Activated T-helper 1 cell treated with anti-CD3 and anti-CD28 coated beads, Interleukin-12 subunit alpha, Interleukin-12 subunit beta, Interleukin-2, Interleukin-4 antibody, amounts not matched to agents 30 ng/mL and 10 ng/mL and 1 ng/mL, durations not matched to agents 14 hours and 24 hours and 36 hours (primary cell): ENCODE results near the gene INSRR. TPM values are rescaled to one million over a fixed set of nuclear protein-coding genes. Genes with fewer than 3 reads are reported as not detected.
A peak's percentile ranks its signal among the peaks of the same experiment; 100 is the strongest.

ENCODE experiments used
- DNase-seq: peaks from one replicate; pipeline ENCODE4 v3.0.0; 2021; ENCODE audit warnings: low spot score
- H3K27ac Mint-ChIP-seq: one replicate; pipeline ENCODE4 v1.8.0; 2021; ENCODE audit warnings: mild to moderate bottlenecking, mixed read lengths
- H3K27me3 Mint-ChIP-seq: one replicate; pipeline ENCODE4 v1.8.0; 2022; ENCODE audit warnings: mild to moderate bottlenecking, moderate library complexity, mixed read lengths; ENCODE audit not compliant: insufficient read depth
- H3K36me3 Mint-ChIP-seq: one replicate; pipeline ENCODE4 v1.8.0; 2021; ENCODE audit warnings: low read depth, mixed read lengths
- H3K4me1 Mint-ChIP-seq: one replicate; pipeline ENCODE4 v1.8.0; 2021; ENCODE audit warnings: low read depth, mixed read lengths
- H3K4me3 Mint-ChIP-seq: one replicate; pipeline ENCODE4 v1.8.0; 2021; ENCODE audit warnings: mild to moderate bottlenecking, moderate library complexity, mixed read lengths
- H3K9me3 Mint-ChIP-seq: one replicate; pipeline ENCODE4 v1.8.0; 2021; ENCODE audit warnings: mixed read lengths
- intact Hi-C: fragments of 100-400 bp; cut with micrococcal nuclease; formaldehyde crosslinking; loops from one replicate; pipeline ENCODE4 v1.15.1; 2024
- total RNA-seq: library from RNA; stranded (reverse); gene quantifications from 2 replicates; pipeline ENCODE4 v1.2.3, GENCODE V29; 2022

INSRR gene
- total RNA-seq, 1 donor from 2014 or later = 0.65 TPM

DNA sequence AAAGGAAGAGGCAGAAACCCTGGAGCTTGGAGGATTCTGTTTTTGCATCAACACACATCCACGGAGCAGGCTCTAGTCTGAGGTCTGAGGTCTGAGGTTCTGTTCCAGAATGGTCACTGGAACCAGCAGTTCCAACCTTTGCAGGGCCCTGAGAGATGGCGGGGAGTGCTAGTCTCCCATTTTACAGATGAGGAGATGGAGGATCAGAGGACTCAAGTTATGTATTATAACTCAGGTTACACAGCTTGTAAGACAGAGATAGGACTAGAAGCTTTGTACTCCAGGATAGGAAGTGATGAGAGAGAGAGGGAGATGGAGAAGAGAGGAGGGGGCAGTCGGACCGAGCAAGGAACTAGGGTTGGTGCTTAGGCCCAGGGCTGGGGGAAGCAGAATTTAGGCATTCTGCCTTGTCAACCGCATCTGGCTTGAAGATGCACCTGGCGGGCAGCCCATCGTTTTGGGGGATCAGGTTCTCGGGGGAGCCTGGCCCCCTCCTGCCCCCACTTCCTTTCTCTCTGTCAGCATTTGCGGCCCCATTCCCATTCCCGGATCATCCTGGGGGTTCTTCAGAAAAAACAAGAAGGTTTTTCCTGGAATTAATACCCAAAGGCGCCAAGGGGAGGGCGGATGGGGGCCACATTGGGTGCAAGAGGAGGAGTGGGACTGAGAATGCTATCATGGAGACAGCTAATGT is 40.2 kb upstream of the INSRR start:
- Mint-ChIP-seq H3K4me3 (no peak overlapping the region), H3K9me3 (no peaks in the 10 kb centered on the region), H3K4me1 (peaks cover 6% of the 10 kb centered on the region), H3K27me3 (peaks cover 31% of the 10 kb centered on the region), H3K27ac (no peak overlapping the region), H3K36me3 (no peaks in the 10 kb centered on the region)
- intact Hi-C loops = no loop called here
- DNase-seq = no peak

DNA sequence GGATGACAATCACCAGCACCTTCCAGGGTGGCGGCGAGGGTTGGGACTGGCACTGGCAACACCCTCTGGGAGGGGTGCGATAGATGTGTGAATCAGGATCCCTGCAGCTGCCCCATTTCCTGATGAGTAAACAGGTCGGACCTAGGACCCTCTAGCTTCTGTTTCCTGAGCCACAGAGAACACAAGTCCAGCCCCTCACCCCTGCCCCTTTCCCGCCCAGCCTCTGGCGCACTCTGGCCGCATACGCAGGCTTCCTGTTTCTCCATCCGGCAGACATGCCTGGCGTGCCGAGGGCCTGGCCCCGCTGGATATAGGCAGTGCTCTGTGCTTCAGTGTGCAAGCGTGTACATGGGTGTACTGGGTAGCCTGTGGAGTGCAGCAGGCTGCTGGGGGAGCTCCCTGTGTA is 39.2 kb upstream of the INSRR start:
- intact Hi-C loops = no loop called here
- Mint-ChIP-seq H3K4me3 (no peak overlapping the region), H3K27ac (no peak overlapping the region), H3K4me1 (peaks cover 6% of the 10 kb centered on the region), H3K27me3 (peaks cover 33% of the 10 kb centered on the region), H3K9me3 (no peaks in the 10 kb centered on the region), H3K36me3 (no peaks in the 10 kb centered on the region)
- DNase-seq = no peak

DNA sequence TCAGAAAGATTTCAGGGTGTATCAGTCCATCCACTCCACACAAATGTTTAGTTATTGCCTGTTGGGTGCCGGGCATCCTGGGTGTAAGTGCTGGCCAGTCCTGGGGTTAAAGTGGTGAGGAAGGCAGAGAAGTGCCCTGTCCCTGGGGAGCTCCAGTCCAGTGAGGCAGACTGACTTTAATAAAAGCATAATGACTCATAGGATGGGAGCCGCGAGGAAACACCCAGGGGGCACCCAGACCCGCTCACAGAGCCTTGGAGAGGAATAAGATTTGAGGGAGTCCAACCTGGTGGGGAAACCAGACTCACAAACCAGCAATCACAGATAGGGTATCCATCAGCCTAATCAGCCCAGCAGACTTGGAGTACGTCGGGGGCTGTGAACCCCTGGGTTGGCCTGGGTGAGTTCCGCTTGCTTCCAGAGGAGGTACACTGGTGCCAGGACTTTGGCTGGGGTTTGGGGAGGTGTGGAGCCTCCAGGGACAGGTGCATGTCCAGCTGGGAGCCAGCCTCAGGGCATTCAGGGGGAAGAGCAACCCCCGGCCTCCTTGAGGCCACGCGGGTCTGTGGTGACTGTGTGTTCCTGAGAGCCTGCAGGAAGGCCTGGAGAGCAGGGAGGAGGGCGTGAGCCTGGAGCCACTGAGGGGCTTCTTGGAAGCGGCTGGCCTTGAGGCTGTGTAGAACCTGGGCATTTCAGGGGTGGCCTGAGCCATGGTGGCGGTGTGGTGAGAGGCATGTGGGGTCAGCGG is 38.3 kb upstream of the INSRR start:
- H3K4me1 Mint-ChIP-seq = peaks cover 6% of the 10 kb centered on the region
- H3K36me3 Mint-ChIP-seq = no peaks in the 10 kb centered on the region
- peaks cover 38% of the 10 kb centered on the region for H3K27me3 Mint-ChIP-seq
- no peak for DNase-seq
- no peaks in the 10 kb centered on the region for H3K9me3 Mint-ChIP-seq
- no peak overlapping the region for H3K27ac Mint-ChIP-seq
- intact Hi-C loops = no loop called here
- H3K4me3 Mint-ChIP-seq = no peak overlapping the region

DNA sequence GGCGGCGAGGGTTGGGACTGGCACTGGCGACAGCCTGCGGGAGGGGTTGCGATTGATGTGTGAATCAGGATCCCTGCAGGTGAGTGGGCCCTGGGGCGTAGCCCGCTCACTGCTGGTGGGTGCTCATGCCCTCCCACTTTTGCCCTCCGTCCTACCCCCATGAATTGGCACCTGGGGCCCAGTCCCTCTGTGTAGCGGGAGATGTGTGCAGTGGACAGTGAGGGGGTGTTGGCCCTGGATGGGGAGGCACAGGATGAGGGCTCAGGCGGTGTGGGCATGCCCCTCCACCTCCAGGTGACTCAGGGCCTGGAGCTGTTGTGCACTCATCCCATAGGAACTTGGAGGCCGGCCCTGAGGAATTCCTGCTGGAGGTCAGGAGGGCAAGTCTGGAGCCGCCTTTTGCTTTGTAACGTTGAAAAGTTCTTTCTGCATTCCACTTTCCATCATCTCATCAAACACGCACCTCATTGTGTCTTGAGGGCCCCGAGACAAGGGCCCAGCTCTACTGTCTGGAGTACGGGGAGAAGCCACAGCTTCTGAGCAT is 37.6 kb upstream of the INSRR start:
- intact Hi-C loops = no loop called here
- DNase-seq = no peak
- H3K4me3 Mint-ChIP-seq = no peak overlapping the region
- H3K27me3 Mint-ChIP-seq = peaks cover 45% of the 10 kb centered on the region
- peaks cover 6% of the 10 kb centered on the region for H3K4me1 Mint-ChIP-seq
- H3K36me3 Mint-ChIP-seq = no peaks in the 10 kb centered on the region
- H3K9me3 Mint-ChIP-seq = no peaks in the 10 kb centered on the region
- H3K27ac Mint-ChIP-seq = no peak overlapping the region

DNA sequence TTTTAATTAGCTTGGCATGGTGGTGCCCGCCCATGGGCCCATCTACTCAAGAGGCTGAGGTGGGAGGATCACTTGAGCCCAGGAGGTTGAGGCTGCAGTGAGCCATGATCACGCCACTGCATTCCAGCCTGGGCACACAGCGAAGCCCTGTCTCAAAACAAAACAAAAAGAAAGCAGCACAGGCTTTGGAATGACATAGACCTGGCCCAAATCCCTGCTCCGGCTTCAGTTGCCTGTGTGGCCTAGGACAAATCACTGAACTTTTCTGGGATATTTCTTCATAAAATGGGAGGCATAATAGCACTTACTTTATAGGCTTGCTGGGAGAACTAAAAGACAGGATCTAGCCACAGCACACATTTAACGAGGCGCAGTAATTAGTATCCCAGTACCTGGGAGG is 37.0 kb upstream of the INSRR start:
- no peak overlapping the region for H3K27ac Mint-ChIP-seq
- H3K27me3 Mint-ChIP-seq = peaks cover 51% of the 10 kb centered on the region
- H3K4me3 Mint-ChIP-seq = no peak overlapping the region
- no peak for DNase-seq
- no peaks in the 10 kb centered on the region for H3K9me3 Mint-ChIP-seq
- intact Hi-C loops = no loop called here
- H3K4me1 Mint-ChIP-seq = peaks cover 6% of the 10 kb centered on the region
- no peaks in the 10 kb centered on the region for H3K36me3 Mint-ChIP-seq

DNA sequence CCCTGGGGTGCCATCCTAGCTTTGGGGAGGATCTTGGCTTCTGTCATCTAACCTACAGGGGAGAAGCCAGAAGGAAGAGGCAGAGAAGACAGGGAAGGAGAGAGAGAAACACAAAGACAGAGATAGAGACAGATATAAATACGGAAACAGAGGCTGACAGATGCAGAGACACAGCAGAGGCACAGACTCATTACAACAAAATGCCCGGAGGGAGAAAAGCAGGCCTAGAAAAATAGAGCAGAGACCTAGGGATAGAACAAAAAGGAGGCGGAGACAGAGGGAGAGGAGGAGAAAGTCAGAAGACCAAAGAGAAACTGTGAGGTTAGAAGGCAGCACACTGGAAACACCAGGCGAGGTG is 36.5 kb upstream of the INSRR start:
- Mint-ChIP-seq H3K4me3 (no peak overlapping the region), H3K27ac (no peak overlapping the region), H3K36me3 (no peaks in the 10 kb centered on the region), H3K4me1 (peaks cover 6% of the 10 kb centered on the region), H3K9me3 (no peaks in the 10 kb centered on the region), H3K27me3 (peaks cover 52% of the 10 kb centered on the region)
- intact Hi-C loops = no loop called here
- DNase-seq = no peak

DNA sequence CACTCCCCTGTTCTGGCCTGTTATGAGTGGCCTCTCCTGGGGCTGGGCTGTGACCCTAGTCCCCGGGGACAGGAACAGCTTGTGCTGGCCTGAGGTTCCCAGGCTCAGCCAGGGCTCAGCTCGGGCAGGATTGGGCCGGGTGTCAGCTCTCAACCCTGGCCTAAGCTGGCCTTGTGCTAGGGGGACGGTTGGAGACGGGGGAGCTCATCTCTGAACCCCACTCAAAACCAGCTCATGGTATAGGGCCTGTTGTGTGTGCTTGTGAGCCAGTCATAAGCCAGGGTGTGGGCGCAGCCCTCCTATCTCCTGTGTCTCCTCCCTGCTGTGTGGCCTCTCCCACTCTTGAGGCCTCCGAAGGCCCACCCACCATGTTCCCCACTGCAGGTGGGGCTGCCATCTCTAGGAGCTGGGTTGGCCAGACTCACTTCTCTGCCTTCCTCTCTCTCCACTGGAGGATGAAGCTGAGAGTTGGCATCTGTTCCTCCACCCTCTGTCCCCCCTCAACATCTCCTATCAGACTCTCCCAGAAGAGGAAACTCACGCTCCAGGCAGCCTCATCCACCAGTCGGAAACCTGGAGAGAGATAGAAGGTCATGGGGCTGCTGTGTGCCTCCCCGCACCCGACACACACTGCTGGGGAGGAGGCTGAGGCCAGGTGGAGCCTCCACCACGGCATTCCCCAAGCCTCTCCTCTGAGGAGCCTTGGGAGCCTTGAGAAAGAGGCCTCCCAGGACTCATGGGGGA is 36.0 kb upstream of the INSRR start:
- peaks cover 12% of the 10 kb centered on the region for H3K4me1 Mint-ChIP-seq
- H3K9me3 Mint-ChIP-seq = no peaks in the 10 kb centered on the region
- no peak for DNase-seq
- H3K36me3 Mint-ChIP-seq = no peaks in the 10 kb centered on the region
- intact Hi-C loops = no loop called here
- no peak overlapping the region for H3K4me3 Mint-ChIP-seq
- no peak overlapping the region for H3K27ac Mint-ChIP-seq
- H3K27me3 Mint-ChIP-seq = peaks cover 55% of the 10 kb centered on the region

DNA sequence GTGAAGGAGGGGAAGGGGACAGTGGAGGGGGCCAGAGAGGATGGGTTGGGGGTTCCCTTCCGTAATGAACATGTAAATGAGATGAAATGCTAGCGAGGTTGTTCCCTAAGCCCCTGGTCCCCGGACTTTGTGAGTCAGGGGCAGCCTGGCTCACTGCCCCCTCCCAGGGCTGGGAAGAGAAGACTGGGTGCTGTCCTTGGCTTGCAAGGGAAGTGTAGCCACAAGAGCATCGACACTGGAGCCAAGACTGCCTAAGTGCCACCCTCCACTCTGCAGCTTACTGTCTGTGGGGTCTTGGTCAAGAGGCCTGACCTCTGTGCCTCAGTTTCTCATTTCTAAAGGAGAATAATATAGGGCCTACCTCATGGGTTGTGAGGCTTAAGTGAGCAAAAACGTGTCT is 35.1 kb upstream of the INSRR start:
- H3K27ac Mint-ChIP-seq = no peak overlapping the region
- H3K4me1 Mint-ChIP-seq = peaks cover 14% of the 10 kb centered on the region
- H3K9me3 Mint-ChIP-seq = no peaks in the 10 kb centered on the region
- no peak for DNase-seq
- H3K4me3 Mint-ChIP-seq = peak overlapping the region; percentile 38
- peaks cover under 1% of the 10 kb centered on the region for H3K36me3 Mint-ChIP-seq
- peaks cover 55% of the 10 kb centered on the region for H3K27me3 Mint-ChIP-seq
- intact Hi-C loops = no loop called here

DNA sequence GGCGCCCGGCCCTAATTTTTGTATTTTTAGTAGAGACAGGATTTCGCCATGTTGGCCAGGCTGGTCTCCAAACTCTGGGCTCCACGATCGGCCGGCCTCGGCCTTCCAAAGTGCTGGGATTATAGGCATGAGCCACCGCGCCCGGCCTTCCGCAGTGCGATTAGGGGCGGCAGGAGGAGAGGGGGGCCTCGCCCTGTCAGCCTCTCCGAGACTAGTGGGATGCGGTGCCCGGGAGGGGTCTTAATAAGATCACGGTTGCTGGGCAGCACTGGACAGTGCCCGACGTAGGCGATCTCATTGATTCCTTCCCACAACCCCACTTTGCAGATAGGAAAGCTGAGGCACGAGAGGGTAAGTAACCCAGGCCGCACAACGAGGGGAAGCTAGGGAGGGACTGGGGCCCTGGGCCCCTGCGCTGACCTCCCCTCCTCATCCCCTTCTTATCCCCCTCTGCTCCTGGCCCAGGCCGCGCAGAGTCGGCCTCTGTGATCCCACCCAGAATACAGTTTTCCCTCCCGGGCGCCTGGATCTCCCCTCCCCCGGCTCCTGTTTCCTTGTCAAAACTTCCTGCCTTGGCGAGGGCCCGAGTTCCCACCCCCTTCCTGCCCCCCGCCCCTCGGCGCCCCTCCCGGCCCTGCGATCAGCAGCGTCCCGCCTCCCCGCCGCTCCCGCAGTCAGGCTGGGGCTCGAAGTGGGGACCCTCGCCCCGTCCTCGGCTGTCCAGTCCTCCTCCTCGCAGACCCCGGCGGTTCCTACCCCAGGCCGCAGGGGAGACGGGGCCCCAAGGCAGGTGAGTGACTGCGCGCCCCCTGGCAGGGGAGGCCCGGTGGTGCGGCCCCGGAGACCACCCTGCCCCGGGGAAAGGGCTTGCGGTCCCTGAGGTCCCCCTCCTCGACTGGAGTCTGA is 34.4 kb upstream of the INSRR start, which contains the start of gene PEAR1:
Gene PEAR1 (plus strand): TSS at position 671 of the 906 bp plus-strand sequence. CDS start 10,209 bp downstream, outside the sequence.
- H3K4me3 Mint-ChIP-seq = peak within 1 kb of the TSS; percentile 61
- intact Hi-C loops = loop anchor here (2.0 kb wide), 1 partner anchor 68 kb away; no protein-coding TSS in a partner anchor
- peaks cover 56% of the 10 kb centered on the region for H3K27me3 Mint-ChIP-seq
- H3K4me1 Mint-ChIP-seq = peaks cover 9% of the 10 kb centered on the region
- no peak within 1 kb of the TSS for H3K27ac Mint-ChIP-seq
- no peaks in the 10 kb centered on the region for H3K9me3 Mint-ChIP-seq
- H3K36me3 Mint-ChIP-seq = peaks cover 3% of the 10 kb centered on the region
- DNase-seq = no peak

DNA sequence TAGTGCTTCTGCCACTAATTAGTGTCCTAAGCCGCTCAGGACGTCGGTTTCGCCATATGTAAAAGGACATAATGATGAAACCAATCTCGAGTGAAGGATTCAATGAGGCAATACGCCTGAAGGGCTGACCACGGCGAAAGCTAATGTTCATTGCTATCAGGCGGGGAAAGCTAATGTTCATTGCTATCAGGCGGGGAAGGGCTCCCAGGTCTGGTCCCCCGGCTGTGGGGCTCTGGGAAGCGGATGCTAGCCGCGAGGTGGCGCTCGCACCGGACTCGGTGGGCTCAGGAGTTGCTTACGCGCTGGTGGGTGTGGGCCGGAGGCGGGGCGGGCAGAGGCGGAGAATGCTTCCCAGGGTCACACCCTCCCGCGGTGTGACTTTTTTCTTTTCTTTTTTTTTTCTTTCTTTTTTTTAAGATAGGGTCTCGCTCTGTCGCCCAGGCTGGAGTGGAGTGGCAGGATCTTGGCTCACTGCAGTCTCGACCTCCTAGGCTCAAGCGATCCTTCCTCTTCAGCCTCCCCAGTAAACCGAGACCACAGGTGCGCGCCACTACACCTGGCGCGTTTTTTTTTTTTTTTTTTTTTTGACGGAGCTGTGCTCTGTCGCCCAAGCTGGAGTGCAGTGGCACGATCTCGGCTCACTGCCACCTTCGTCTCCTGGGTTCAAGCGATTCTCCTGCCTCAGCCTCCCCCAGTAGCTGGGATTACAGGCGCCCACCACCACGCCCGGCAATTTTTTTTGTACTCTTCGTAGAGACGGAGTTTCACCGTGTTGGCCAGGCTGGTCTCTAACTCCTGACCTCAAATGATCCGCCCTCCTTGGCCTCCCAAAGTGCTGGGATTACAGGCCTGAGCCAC is 33.5 kb upstream of the INSRR start:
- H3K9me3 Mint-ChIP-seq = no peaks in the 10 kb centered on the region
- DNase-seq = peak; percentile 80
- peak overlapping the region; percentile 61 for H3K4me3 Mint-ChIP-seq
- peaks cover 8% of the 10 kb centered on the region for H3K4me1 Mint-ChIP-seq
- H3K27me3 Mint-ChIP-seq = peaks cover 58% of the 10 kb centered on the region
- H3K27ac Mint-ChIP-seq = no peak overlapping the region
- intact Hi-C loops = loop anchor here (1.0 to 2.0 kb wide), 3 partner anchors 35 to 154 kb away; no protein-coding TSS in a partner anchor
- peaks cover 3% of the 10 kb centered on the region for H3K36me3 Mint-ChIP-seq

DNA sequence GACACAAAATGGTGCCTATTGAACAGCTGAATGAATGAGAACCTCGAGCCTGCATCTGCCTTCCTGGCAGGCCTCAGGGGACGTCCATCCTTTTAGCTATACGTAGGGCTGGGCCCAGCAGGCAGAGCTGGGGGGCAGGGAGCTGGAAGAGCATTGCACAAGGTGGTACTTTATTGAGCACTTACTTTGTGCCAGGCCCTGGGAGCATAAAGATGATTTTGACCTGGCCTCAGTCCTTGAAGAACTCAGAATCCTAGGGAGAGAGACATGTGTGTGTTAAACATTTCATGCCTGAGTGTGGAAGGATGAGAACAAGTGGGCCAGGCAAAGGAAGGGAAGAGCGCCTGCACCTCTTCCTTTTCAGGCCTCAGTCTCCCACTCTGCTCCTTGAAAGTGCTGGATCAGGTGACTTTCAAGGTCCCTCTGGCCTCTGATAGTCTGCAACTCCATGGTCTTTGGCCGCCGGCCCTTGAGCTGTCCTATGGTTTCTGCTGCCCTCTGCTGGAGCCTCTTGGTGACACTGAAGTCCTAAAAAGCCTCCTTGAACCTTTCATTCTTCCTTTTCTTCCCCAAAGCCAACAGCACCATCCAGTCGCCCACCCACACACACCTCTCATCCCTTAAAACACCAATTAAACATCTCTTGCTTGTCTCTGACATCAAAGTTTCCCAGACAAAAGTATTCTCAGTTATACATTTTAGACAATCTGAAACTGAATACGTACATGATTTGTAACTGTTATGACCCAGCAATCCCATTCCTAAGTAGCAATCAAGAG is 31.1 kb upstream of the INSRR start:
- peaks cover 54% of the 10 kb centered on the region for H3K27me3 Mint-ChIP-seq
- no peaks in the 10 kb centered on the region for H3K9me3 Mint-ChIP-seq
- peaks cover 8% of the 10 kb centered on the region for H3K4me1 Mint-ChIP-seq

More for the DNA sequence above, 31.1 kb upstream of the INSRR start:
- Mint-ChIP-seq H3K27ac (no peak overlapping the region), H3K36me3 (peaks cover 3% of the 10 kb centered on the region), H3K4me3 (no peak overlapping the region)
- intact Hi-C loops = loop anchor here (1.0 kb wide), 6 partner anchors 30 to 201 kb away; partner anchors contain the start of genes NTRK1 and SH2D2A
- peak; percentile 35 for DNase-seq
